Measurements from ENCODE around the gene CRACR2B.

Gene CRACR2B

GRCh38 chr11:794766-795633, 32.7 kb upstream of the CRACR2B start:
- DNase-seq = no peak

DNA sequence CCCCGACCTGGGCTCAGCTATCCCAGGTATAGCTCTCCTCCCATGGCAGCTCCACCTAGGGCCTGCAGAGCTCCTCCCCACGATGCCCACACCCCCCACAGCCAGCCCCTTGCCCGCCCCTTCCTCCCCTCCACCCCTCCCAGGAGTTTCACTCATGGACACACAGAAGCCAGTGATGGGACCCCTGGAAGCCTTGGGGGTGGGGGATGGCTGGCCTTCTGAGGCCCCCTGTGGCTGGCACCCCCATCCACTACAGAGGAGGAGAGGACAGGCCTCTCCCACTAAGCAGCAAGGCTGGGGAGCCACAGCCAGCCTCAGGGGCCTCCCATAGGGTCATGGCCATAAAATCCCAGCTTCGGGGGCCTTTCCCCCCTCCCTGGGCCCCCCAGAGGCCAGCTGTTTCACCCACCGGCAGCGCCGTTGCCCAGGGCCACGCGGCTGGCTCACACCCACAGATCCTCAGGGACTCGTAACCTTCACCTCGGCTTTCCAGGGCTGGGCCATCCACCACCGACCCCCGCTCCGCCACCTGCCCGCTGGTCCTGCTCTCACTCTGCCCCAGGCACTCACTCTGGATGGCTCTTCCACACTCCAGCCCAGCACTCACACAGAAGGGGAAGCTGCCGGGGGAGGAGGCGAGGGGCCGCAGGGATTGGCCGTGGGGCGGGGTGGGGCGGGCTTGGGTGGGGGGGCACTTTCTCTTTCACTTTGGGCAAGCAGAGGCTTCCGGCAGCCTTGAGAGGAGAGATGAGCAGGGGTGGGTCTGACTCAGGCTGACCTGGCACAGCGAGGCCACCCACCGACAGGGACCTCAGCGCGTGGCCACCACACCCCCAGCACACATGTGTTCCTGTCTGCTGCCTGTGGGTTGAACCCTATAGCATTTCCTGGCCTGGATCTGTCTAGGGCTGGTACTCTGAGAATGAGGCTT, 31.8 kb upstream of the CRACR2B start:
- DNase-seq = peak; percentile 21

- no peak for DNase-seq
These were observed 31.0 kb upstream of the CRACR2B start for GRCh38 chr11:796565-797295.

- DNase-seq = peak; percentile 50
These were observed 30.2 kb upstream of the CRACR2B start for GRCh38 chr11:797296-798092.

DNA sequence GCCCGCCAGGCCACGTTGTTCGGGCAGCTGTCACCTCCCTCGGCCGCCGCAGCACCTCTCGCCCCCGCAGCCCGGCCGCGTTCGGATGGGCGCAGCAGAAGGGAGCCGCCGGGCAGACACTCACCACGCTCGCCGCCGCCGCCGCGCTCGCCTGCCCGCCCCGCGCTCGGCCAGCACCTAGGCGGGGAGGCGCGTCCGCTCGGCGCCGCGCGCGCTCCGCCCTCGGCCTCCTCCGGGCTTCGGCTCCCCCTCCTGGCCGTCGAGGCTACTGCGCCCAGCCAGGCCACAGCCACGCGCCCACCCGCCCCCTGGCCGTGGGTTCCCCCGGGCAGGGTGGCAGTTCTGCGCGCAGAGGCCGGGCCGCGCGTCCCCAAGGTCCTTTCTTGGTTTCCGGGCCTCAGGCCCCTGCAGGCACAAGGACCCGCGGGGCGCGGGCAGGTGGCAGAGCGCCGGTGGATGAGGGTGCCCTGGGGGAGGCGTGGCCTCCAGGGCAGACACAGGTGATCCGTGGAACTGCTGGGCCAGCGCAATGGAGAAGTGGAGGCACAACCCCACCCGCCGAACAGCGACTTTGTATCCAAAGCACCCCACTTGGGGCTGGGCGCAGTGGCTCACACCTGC, 29.5 kb upstream of the CRACR2B start, which contains the start of gene SLC25A22:
SLC25A22 (minus strand) TSS at position 189 of the 621 bp plus-strand sequence. CDS start 3,275 bp downstream, outside the sequence.
- DNase-seq = peak; percentile 73

DNA sequence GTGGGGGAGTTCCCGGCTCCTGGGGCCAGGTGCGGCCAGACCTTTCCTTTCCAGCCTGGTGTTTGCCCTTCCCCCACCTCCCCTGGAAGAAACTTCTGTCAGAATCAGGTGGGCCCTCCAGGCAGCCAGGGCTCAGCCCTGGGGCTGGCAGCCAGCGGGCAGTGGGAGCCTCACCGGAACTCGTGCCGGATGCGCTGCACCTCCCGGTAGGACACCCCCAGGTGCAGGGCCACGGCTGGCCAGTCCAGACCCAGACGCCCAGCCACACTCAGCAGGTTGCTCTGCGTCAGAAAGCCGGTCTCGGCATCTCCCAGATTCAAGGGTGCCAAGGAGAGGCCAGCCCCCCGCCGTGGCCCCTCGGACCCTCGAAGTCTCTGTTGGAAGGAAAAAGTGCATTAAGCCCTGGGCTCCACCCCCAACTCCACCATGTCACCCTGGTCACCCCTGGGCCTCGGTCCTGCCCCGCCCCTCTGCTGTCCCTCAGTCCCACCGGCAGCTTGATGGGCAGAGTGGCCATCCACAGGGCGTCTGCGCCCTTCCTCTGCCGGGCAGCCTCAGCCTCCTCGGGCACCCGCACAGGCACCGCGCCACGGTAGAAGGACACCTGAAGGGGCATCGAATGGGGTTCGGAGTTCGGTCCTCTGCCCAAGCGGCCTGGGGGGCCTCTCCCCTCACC, 27.9 kb upstream of the CRACR2B start:
- DNase-seq = no peak

DNA sequence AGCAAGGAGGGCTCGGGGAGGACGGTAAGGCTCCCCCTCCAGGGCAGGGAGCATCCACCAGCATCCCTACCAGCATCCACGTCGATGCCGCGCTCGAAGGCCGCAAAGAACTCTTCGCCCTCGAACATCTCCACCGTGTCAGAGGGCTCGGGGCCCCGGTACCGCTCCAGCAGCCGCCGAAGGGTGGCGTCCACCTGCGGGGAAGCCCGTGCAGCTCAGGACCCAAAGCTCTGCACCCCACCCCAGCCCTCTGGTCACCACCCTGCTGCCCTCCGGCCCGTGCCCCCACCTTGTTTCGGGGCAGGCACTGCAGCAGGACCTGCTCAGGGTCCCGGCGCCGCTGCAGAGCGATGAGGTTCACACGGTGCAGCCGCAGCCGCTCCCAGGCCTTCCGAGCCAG, 27.2 kb upstream of the CRACR2B start:
- no peak for DNase-seq

GRCh38 chr11:801097-801780, 26.5 kb upstream of the CRACR2B start:
- no peak for DNase-seq

- no peak for DNase-seq
These were observed 25.6 kb upstream of the CRACR2B start for GRCh38 chr11:802018-802617.

DNA sequence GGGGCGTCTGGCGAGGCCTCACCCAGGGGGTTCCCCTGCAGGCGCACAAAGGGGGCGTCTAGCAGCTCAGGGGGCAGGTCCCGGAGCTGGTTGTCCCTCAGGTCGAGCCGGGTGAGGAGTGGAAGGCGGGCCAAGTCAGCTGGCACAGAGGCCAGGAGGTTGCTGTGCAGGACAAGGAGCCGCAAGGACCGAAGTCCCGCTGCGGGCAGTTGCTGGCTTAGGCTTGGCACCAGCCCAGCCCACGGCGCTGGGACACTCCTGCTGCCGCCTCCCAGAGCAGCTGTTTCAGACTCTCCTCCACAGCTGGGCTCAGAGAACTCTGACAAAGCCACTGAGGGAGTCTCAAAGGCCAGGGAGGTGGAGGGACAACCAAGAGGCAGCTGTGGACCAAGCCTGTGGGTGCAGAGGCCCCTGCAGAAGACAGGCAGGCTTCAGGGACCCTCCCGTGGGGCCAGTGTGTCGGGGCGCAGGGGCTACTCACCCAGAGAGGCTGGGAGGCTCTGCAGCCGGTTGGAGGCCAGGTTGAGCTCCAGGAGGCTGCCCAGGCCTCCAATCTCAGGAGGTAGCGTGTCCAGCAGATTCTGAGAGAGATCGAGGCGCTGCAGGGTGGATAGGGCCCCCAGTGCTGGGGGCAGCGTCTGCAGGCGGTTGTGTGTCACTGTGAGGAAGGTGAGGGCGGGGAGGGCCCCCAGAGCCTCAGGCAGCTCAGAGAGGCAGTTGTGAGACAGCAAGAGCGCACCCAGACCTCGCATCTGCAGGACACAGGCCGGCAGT, 24.8 kb upstream of the CRACR2B start:
- DNase-seq = no peak

DNA sequence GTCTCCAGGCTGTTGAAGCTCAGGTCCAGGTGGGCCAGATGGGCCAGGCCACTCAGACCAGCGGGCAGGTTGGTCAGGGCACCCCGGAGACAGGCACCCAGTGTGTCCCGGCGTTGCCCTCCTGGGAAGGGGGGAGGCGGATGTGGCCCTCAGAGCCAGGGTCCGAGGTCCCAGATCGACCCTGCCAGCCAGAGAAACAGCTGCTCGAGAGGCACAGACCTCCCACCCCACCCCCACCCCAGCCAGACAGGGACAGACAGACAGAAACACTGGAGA, 24.3 kb upstream of the CRACR2B start:
- no peak for DNase-seq

DNA sequence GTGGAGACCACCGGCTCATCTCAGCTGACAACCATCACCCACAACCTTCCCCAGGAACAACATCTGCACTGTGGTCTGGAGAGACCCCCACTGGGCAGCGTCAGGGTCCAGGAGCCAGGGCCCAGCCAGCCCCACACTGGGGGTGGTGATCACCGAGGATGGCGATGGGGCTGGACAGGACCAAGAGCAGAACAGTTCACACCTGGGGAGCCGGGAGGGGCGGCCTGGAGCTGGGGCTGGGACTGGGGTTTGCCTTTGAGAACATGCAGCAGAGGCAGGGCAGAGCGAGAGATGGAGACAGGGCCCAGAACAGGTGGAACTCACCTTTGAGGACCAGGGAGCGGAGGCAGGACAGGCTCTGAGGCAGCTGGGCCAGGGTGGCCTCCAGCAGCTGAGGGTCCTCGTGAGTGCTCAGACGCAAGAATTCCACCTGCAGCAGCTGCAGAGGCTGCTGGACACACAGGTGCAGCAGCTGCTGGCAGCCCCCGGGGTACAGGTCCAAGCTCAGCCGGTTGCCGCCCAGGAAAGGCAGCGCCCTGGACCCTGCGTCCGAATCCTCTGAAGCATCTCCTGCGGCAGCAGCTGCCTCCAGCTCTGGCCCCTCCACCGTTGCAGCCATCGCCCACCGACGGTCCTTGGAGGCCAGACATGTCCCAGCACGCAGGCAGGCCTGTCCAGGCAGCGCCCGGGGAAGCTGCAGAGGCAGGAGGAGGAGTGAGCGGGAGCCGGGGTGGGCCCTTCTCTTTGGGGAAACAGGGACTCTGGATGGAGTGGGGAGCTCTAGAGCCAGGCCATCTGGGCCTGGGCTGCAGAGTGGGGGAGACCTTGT, 23.7 kb upstream of the CRACR2B start:
- DNase-seq = no peak

GRCh38 chr11:804599-804964, 23.1 kb upstream of the CRACR2B start:
- DNase-seq = no peak

- no peak for DNase-seq
These were observed 19.1 kb upstream of the CRACR2B start for GRCh38 chr11:808427-809286.

DNA sequence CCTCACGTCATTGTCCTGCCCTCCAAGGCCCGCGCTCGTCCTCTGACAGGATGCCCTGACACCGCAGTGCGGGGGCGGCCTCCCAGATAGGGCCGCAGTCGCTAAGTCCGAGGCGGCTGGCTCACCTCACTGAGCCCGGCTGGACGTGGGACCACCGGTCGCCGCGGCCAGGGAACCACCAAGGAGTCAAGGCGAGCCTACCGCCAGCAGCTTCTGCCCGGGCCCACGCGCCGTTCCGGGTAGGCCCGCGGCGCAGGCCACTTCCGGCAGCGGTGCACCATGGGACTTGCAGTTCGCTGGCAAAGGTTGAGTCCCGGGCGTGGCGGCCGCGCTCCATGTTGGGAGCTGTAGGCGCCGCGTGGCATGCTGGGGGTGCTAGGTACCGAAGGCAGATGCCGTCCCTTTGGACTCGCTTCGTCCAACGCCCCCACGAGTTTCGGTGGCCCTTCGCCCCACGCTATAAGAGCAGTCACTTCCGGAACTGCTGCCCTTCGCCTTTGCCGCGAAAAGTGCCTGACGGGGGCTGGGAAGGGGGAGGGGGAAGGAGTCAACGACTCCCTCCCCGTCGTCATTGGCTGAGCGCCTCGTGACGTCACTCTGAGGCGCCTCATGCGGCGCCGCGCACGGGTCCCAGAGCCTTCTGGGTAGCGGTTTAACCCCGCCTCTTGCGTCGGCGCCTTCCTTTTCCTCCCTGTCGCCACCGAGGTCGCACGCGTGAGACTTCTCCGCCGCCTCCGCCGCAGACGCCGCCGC, 18.3 kb upstream of the CRACR2B start, which contains the start of gene RPLP2:
RPLP2 (plus strand) TSS at position 681 of the 753 bp plus-strand sequence. CDS start 268 bp downstream, outside the sequence.
- peak; percentile 99 for DNase-seq

GRCh38 chr11:810040-810567, 17.6 kb upstream of the CRACR2B start:
- no peak for DNase-seq
